Transverse colon (tissue), 4 donors: ENCODE data around the gene PNPLA1.

ENCODE experiments used
- EP300 ChIP-seq: sonication (generic); formaldehyde crosslinking; IDR thresholded peaks from one replicate; pipeline ENCODE4 v1.6.1; 2017; ENCODE audit warnings: antibody characterized with exemption, low read depth
- POLR2A ChIP-seq: fragments of 450-650 bp; IDR thresholded peaks from one replicate; pipeline ENCODE4 v1.6.1; 2016; ENCODE audit warnings: antibody characterized with exemption, mild to moderate bottlenecking, moderate library complexity
- POLR2AphosphoS5 ChIP-seq, 3 donors: sonication (generic); formaldehyde crosslinking; IDR thresholded peaks; one replicate each; pipeline ENCODE4 v1.6.1; 2016; ENCODE audit warnings: antibody characterized with exemption in 3 of 3
- TF ChIP-seq, protein P1 (sequence below), 5 experiments: fragments of 200-600 bp in 3 of 5; fragments of 450-650 bp in 2 of 5; sonication (generic) in 3 of 5; IDR thresholded peaks; 1 replicate in 2 of 5; 2 replicates in 3 of 5; pipeline ENCODE4 v1.5.1; 2016 to 2017; ENCODE audit warnings: antibody characterized with exemption in 5 of 5, inconsistent platforms in 3 of 5, mild to moderate bottlenecking in 2 of 5, moderate library complexity in 1 of 5

DNA sequence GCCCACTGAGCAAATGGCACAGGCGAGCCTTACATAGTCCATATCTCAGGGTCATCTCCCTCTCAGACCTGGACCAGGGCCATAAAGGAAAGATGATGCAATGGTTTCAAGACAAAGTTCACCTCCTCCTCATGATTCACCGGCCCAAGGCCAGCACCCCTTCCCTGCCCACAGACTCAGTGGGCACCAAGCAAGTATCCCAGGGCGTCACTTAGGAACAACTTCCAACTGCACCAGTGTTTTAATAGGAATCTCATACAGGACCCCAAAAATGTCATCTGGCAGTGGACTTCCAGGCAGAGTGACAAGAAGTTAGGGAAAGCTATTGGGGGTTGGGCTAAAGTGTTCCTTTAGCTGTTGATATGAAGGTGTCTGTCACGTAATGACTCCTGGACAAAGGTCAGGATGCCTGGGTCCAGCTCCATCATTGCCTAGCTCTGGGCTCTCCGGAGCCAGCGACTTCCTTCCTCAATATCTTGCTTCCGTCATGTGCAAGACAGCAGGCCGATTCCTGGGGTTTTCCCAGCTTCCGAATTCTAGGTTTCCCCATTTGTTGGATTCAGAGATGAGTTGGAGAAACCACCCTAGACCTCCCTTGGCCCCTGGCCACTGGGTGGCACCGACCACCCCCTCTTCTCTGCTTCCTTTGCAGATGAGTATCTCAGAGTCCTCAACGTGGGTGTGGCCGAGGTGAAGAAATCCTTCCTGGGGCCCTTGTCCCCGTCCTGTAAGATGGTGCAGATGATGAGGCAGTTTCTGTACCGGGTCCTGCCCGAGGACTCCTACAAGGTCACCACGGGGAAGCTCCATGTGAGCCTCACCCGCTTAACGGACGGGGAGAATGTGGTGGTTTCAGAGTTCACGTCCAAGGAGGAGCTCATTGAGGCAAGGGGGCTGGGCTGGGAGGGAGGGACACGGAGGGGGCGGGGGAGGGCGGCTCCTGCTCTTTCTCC lies 21.1 kb downstream of the PNPLA1 start:
- TF ChIP-seq, protein P1, sequence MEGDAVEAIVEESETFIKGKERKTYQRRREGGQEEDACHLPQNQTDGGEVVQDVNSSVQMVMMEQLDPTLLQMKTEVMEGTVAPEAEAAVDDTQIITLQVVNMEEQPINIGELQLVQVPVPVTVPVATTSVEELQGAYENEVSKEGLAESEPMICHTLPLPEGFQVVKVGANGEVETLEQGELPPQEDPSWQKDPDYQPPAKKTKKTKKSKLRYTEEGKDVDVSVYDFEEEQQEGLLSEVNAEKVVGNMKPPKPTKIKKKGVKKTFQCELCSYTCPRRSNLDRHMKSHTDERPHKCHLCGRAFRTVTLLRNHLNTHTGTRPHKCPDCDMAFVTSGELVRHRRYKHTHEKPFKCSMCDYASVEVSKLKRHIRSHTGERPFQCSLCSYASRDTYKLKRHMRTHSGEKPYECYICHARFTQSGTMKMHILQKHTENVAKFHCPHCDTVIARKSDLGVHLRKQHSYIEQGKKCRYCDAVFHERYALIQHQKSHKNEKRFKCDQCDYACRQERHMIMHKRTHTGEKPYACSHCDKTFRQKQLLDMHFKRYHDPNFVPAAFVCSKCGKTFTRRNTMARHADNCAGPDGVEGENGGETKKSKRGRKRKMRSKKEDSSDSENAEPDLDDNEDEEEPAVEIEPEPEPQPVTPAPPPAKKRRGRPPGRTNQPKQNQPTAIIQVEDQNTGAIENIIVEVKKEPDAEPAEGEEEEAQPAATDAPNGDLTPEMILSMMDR (IDR thresholded peaks at IDR 0.05): no peak
- TF ChIP-seq POLR2AphosphoS5 (IDR thresholded peaks at IDR 0.05) (no peak), EP300 (no peak), POLR2A (no peak)
